ENCODE data around the gene PLXDC1. TPM values are rescaled to one million over a fixed set of nuclear protein-coding genes. Genes with fewer than 3 reads are reported as not detected.

Gene PLXDC1
- total RNA-seq, 1 donor from 2014 or later: 19.7 TPM

GRCh38 chr17:39016193-39017153 is 135.0 kb downstream of the PLXDC1 start:
- Mint-ChIP-seq H3K36me3 (ENCODE audit: unreplicated experiment) (peaks cover 3% of the 10 kb centered on the region), H3K4me3 (ENCODE audit: unreplicated experiment) (no peak overlapping the region), H3K4me1 (ENCODE audit: unreplicated experiment) (peaks cover 10% of the 10 kb centered on the region), H3K27ac (ENCODE audit: unreplicated experiment) (no peak overlapping the region), H3K9me3 (ENCODE audit: unreplicated experiment) (no peaks in the 10 kb centered on the region), H3K27me3 (ENCODE audit: unreplicated experiment) (peaks cover 2% of the 10 kb centered on the region)
- DNase-seq (ENCODE audit: extremely low spot score, unreplicated experiment): no peak
- no peak for TF ChIP-seq CTCF (IDR thresholded peaks at IDR 0.05)

GRCh38 chr17:39015546-39015935 is 135.9 kb downstream of the PLXDC1 start:
- Mint-ChIP-seq H3K4me1 (ENCODE audit: unreplicated experiment) (peaks cover 10% of the 10 kb centered on the region), H3K9me3 (ENCODE audit: unreplicated experiment) (no peaks in the 10 kb centered on the region), H3K36me3 (ENCODE audit: unreplicated experiment) (peaks cover 3% of the 10 kb centered on the region), H3K27me3 (ENCODE audit: unreplicated experiment) (no peaks in the 10 kb centered on the region), H3K4me3 (ENCODE audit: unreplicated experiment) (no peak overlapping the region), H3K27ac (ENCODE audit: unreplicated experiment) (no peak overlapping the region)
- no peak for DNase-seq (ENCODE audit: extremely low spot score, unreplicated experiment)
- no peak for TF ChIP-seq CTCF (IDR thresholded peaks at IDR 0.05)

GRCh38 chr17:39014795-39015545 is 136.5 kb downstream of the PLXDC1 start:
- Mint-ChIP-seq H3K27me3 (ENCODE audit: unreplicated experiment) (no peaks in the 10 kb centered on the region), H3K9me3 (ENCODE audit: unreplicated experiment) (no peaks in the 10 kb centered on the region), H3K4me1 (ENCODE audit: unreplicated experiment) (peaks cover 10% of the 10 kb centered on the region), H3K36me3 (ENCODE audit: unreplicated experiment) (peaks cover 3% of the 10 kb centered on the region), H3K4me3 (ENCODE audit: unreplicated experiment) (no peak overlapping the region), H3K27ac (ENCODE audit: unreplicated experiment) (peak overlapping the region; percentile 75)
- no peak for DNase-seq (ENCODE audit: extremely low spot score, unreplicated experiment)
- TF ChIP-seq CTCF (IDR thresholded peaks at IDR 0.05): no peak

- TF ChIP-seq CTCF (IDR thresholded peaks at IDR 0.05): no peak
- Mint-ChIP-seq H3K9me3 (ENCODE audit: unreplicated experiment) (no peaks in the 10 kb centered on the region), H3K4me3 (ENCODE audit: unreplicated experiment) (no peak overlapping the region), H3K27ac (ENCODE audit: unreplicated experiment) (peak overlapping the region; percentile 75), H3K36me3 (ENCODE audit: unreplicated experiment) (peaks cover 3% of the 10 kb centered on the region), H3K4me1 (ENCODE audit: unreplicated experiment) (peaks cover 10% of the 10 kb centered on the region), H3K27me3 (ENCODE audit: unreplicated experiment) (no peaks in the 10 kb centered on the region)
- no peak for DNase-seq (ENCODE audit: extremely low spot score, unreplicated experiment)
Measured at GRCh38 chr17:39014044-39014794, 137.2 kb downstream of the PLXDC1 start.

Other genes with a start within 250 kb of the PLXDC1 start
- not detected in 2 replicates for gene FBXO47, start 184.2 kb downstream of the PLXDC1 start, total RNA-seq
- gene ARL5C, start 14.5 kb upstream of the PLXDC1 start, total RNA-seq: not detected in 2 replicates
- gene CACNB1, start 46.0 kb upstream of the PLXDC1 start, total RNA-seq: 15.4 and 17.9 TPM in 2 replicates
- gene RPL19, start 48.6 kb upstream of the PLXDC1 start, total RNA-seq: 1,528 and 1,579 TPM in 2 replicates
- gene STAC2, start 74.3 kb upstream of the PLXDC1 start, total RNA-seq: 0.62 and 0.81 TPM in 2 replicates
- 28.0 TPM in 2 replicates for gene FBXL20, start 250.0 kb upstream of the PLXDC1 start, total RNA-seq

Data from osteocyte (in vitro differentiated cells).